ENCODE results near the gene BCAS3. TPM values are rescaled to one million over a fixed set of nuclear protein-coding genes. Genes with fewer than 3 reads are reported as not detected.

The BCAS3 gene
- total RNA-seq, 2 experiments from 2014 or later, result 20.1 to 31.8 TPM

GRCh38 chr17:61230972-61231820, 553.5 kb downstream of the BCAS3 start:
- TF ChIP-seq CTCF (IDR thresholded peaks at IDR 0.05), result no peak
- DNase-seq (no peak), ATAC-seq (ENCODE audit: poor library complexity) (no peak)
- ChIA-PET POLR2A (no interaction called here), CTCF (interaction anchor here (0.7 kb wide), 2 partner anchors 15 to 47 kb away, joined by 3 read pairs; no protein-coding TSS in a partner anchor)
- no peaks in the 10 kb centered on the region for H3K36me3 ChIP-seq (ENCODE audit: insufficient read depth, low read length)
- H3K27ac Mint-ChIP-seq, result no peak overlapping the region
- H3K9me3 ChIP-seq (ENCODE audit: control insufficient read depth in 1 of 2, insufficient read depth in 1 of 2, low read length in 2 of 2), result no peaks in the 10 kb centered on the region
- intact Hi-C loops (cut with DNase I, micrococcal nuclease), result no loop called here
- no peaks in the 10 kb centered on the region for H3K36me3 Mint-ChIP-seq (ENCODE audit: low read depth)
- no peak overlapping the region for H3K4me3 ChIP-seq (ENCODE audit: low read length)
- H3K9me3 Mint-ChIP-seq, result no peaks in the 10 kb centered on the region
- H3K27ac ChIP-seq (ENCODE audit: low read depth in 1 of 2, low read length in 2 of 2), result no peak overlapping the region
- no peaks in the 10 kb centered on the region for H3K27me3 Mint-ChIP-seq
- H3K4me1 ChIP-seq (ENCODE audit: insufficient read depth, low read length), result peaks cover 2% of the 10 kb centered on the region
- H3K27me3 ChIP-seq (ENCODE audit: control insufficient read depth in 1 of 2, insufficient read depth in 2 of 2, low read length in 2 of 2), result no peaks in the 10 kb centered on the region
- no peak overlapping the region for H3K4me3 Mint-ChIP-seq
- no peaks in the 10 kb centered on the region for H3K4me1 Mint-ChIP-seq (ENCODE audit: low read depth)

DNA sequence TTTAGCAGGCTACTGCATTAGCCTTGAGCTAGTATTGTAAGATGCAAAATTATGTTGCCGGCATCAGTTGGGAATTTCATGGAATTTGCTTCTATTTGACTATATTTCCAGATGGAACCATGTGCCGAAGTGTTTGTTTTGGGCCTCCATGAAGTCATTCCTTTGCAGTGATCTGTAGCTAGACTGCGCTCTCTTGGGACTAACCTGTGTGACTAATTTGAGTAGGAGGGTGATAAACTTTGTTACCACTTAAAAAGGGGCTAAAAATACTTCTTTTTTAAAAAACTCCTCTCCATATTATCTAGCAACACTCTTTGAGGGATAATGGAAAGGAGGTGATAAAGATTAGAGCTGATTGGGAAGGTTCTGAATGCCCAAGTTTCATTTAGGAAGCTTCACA, 555.2 kb downstream of the BCAS3 start:
- TF ChIP-seq CTCF (IDR thresholded peaks at IDR 0.05), result no peak
- Mint-ChIP-seq H3K36me3 (ENCODE audit: low read depth) (no peaks in the 10 kb centered on the region), H3K27ac (no peak overlapping the region), H3K9me3 (no peaks in the 10 kb centered on the region), H3K4me1 (ENCODE audit: low read depth) (no peaks in the 10 kb centered on the region), H3K4me3 (no peak overlapping the region), H3K27me3 (no peaks in the 10 kb centered on the region)
- no peak overlapping the region for H3K27ac ChIP-seq (ENCODE audit: low read depth in 1 of 2, low read length in 2 of 2)
- no peaks in the 10 kb centered on the region for H3K36me3 ChIP-seq (ENCODE audit: insufficient read depth, low read length)
- no peak for ATAC-seq (ENCODE audit: poor library complexity)
- intact Hi-C loops (cut with DNase I, micrococcal nuclease), result no loop called here
- no peak overlapping the region for H3K4me3 ChIP-seq (ENCODE audit: low read length)
- H3K27me3 ChIP-seq (ENCODE audit: control insufficient read depth in 1 of 2, insufficient read depth in 2 of 2, low read length in 2 of 2), result no peaks in the 10 kb centered on the region
- CTCF ChIA-PET, result no interaction called here
- peaks cover 2% of the 10 kb centered on the region for H3K4me1 ChIP-seq (ENCODE audit: insufficient read depth, low read length)
- no peak for DNase-seq
- H3K9me3 ChIP-seq (ENCODE audit: control insufficient read depth in 1 of 2, insufficient read depth in 1 of 2, low read length in 2 of 2), result no peaks in the 10 kb centered on the region
- POLR2A ChIA-PET, result interaction anchor here (1.0 kb wide), 1 partner anchor 10 kb away, joined by 3 read pairs; no protein-coding TSS in a partner anchor

DNA sequence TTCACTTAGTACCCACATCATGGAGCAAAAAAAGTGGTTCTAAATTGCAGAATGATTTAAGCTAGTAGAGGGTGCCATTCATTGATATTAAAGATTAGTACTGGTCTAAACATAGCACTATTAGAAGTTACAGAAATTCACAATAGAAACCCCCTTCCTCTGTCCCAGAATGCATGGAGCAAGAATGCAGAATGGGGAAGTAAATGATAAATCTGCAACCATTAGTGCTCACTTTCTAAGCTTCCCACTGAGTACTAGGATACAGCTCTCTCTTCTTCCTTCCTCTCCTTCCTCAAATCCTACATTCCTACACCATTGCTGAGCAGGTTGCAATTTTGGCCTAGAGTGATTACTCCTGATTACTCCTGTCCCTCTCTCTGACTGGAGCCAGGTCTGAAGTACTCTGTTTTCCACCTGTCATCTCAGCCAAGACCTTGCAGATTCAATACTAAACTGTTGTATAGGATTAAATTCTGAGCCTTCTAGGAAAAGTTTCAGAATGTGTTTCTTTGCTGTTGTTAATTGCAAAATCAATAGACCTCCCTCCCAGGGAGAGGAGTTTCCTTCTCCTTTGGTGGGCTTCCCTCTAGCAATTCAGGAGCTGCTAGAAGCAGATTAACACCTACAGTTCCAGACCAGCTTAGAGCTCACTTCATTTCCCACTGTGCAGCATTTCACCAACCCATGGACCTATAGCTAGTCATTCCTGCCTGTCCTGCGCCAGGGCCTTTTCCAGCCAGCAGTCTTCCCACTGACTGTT, 556.5 kb downstream of the BCAS3 start:
- intact Hi-C loops (cut with DNase I, micrococcal nuclease), result no loop called here
- H3K9me3 Mint-ChIP-seq, result no peaks in the 10 kb centered on the region
- ATAC-seq (ENCODE audit: poor library complexity), result no peak

More for the DNA sequence above, 556.5 kb downstream of the BCAS3 start:
- no peaks in the 10 kb centered on the region for H3K27me3 Mint-ChIP-seq
- no peak for DNase-seq
- no peak overlapping the region for H3K27ac Mint-ChIP-seq
- no peak overlapping the region for H3K4me3 Mint-ChIP-seq
- Histone ChIP-seq H3K36me3 (ENCODE audit: insufficient read depth, low read length) (no peaks in the 10 kb centered on the region), H3K27me3 (ENCODE audit: control insufficient read depth in 1 of 2, insufficient read depth in 2 of 2, low read length in 2 of 2) (no peaks in the 10 kb centered on the region), H3K9me3 (ENCODE audit: control insufficient read depth in 1 of 2, insufficient read depth in 1 of 2, low read length in 2 of 2) (no peaks in the 10 kb centered on the region), H3K4me3 (ENCODE audit: low read length) (no peak overlapping the region), H3K4me1 (ENCODE audit: insufficient read depth, low read length) (peaks cover 2% of the 10 kb centered on the region), H3K27ac (ENCODE audit: low read depth in 1 of 2, low read length in 2 of 2) (no peak overlapping the region)
- ChIA-PET POLR2A (no interaction called here), CTCF (interaction anchor here (0.7 kb wide), 1 partner anchor 30 kb away, joined by 3 read pairs; no protein-coding TSS in a partner anchor)
- no peak for TF ChIP-seq CTCF (IDR thresholded peaks at IDR 0.05)
- no peaks in the 10 kb centered on the region for H3K36me3 Mint-ChIP-seq (ENCODE audit: low read depth)
- H3K4me1 Mint-ChIP-seq (ENCODE audit: low read depth), result no peaks in the 10 kb centered on the region
